ENCODE measurements around the gene DICER1.

The DICER1 gene

GRCh38 chr14:95184413-95184790 lies 27.1 kb upstream of the DICER1 start:
- Histone ChIP-seq H3K27me3 (ENCODE audit: insufficient read depth, low read depth) (no peaks in the 10 kb centered on the region), H3K79me2 (ENCODE audit: insufficient read depth, low read depth) (no peaks in the 10 kb centered on the region), H3K9ac (no peak overlapping the region), H3K4me1 (ENCODE audit: low read depth, poor library complexity, severe bottlenecking) (no peaks in the 10 kb centered on the region), H3K4me2 (no peak overlapping the region), H2AFZ (ENCODE audit: low read depth) (no peak overlapping the region), H3K27ac (no peak overlapping the region), H3K36me3 (ENCODE audit: insufficient read depth) (no peaks in the 10 kb centered on the region), H4K20me1 (ENCODE audit: insufficient read depth) (no peaks in the 10 kb centered on the region), H3K4me3 (IDR thresholded peaks at IDR 0.05; ENCODE audit: insufficient read depth, low read depth, low read length) (no peak overlapping the region)
- no peak for TF ChIP-seq CTCF (conservative IDR thresholded peaks at IDR 0.05; ENCODE audit: low read depth, low read length)

GRCh38 chr14:95183532-95184412 lies 26.4 kb upstream of the DICER1 start:
- Histone ChIP-seq H3K4me3 (IDR thresholded peaks at IDR 0.05; ENCODE audit: insufficient read depth, low read depth, low read length) (no peak overlapping the region), H3K79me2 (ENCODE audit: insufficient read depth, low read depth) (no peaks in the 10 kb centered on the region), H4K20me1 (ENCODE audit: insufficient read depth) (no peaks in the 10 kb centered on the region), H3K36me3 (ENCODE audit: insufficient read depth) (no peaks in the 10 kb centered on the region), H3K4me1 (ENCODE audit: low read depth, poor library complexity, severe bottlenecking) (no peaks in the 10 kb centered on the region), H2AFZ (ENCODE audit: low read depth) (no peak overlapping the region), H3K27ac (no peak overlapping the region), H3K27me3 (ENCODE audit: insufficient read depth, low read depth) (no peaks in the 10 kb centered on the region), H3K4me2 (no peak overlapping the region), H3K9ac (no peak overlapping the region)
- no peak for TF ChIP-seq CTCF (conservative IDR thresholded peaks at IDR 0.05; ENCODE audit: low read depth, low read length)

- H2AFZ ChIP-seq (ENCODE audit: low read depth), result no peak overlapping the region
- H3K36me3 ChIP-seq (ENCODE audit: insufficient read depth), result no peaks in the 10 kb centered on the region
- H3K4me3 ChIP-seq (IDR thresholded peaks at IDR 0.05; ENCODE audit: insufficient read depth, low read depth, low read length), result no peak overlapping the region
- TF ChIP-seq CTCF (conservative IDR thresholded peaks at IDR 0.05; ENCODE audit: low read depth, low read length), result no peak
- no peaks in the 10 kb centered on the region for H3K27me3 ChIP-seq (ENCODE audit: insufficient read depth, low read depth)
- H3K4me1 ChIP-seq (ENCODE audit: low read depth, poor library complexity, severe bottlenecking), result no peaks in the 10 kb centered on the region
- no peak overlapping the region for H3K27ac ChIP-seq
- H3K79me2 ChIP-seq (ENCODE audit: insufficient read depth, low read depth), result no peaks in the 10 kb centered on the region
- no peak overlapping the region for H3K9ac ChIP-seq
- no peak overlapping the region for H3K4me2 ChIP-seq
- H4K20me1 ChIP-seq (ENCODE audit: insufficient read depth), result no peaks in the 10 kb centered on the region
These were observed 25.8 kb upstream of the DICER1 start for GRCh38 chr14:95183082-95183481.

GRCh38 chr14:95182379-95182778 lies 25.1 kb upstream of the DICER1 start:
- no peak overlapping the region for H3K4me2 ChIP-seq
- no peak overlapping the region for H3K9ac ChIP-seq
- H3K27me3 ChIP-seq (ENCODE audit: insufficient read depth, low read depth), result no peaks in the 10 kb centered on the region
- no peak overlapping the region for H3K27ac ChIP-seq
- no peaks in the 10 kb centered on the region for H3K79me2 ChIP-seq (ENCODE audit: insufficient read depth, low read depth)
- H3K4me3 ChIP-seq (IDR thresholded peaks at IDR 0.05; ENCODE audit: insufficient read depth, low read depth, low read length), result no peak overlapping the region
- H4K20me1 ChIP-seq (ENCODE audit: insufficient read depth), result no peaks in the 10 kb centered on the region
- H3K36me3 ChIP-seq (ENCODE audit: insufficient read depth), result no peaks in the 10 kb centered on the region
- H3K4me1 ChIP-seq (ENCODE audit: low read depth, poor library complexity, severe bottlenecking), result no peaks in the 10 kb centered on the region
- TF ChIP-seq CTCF (conservative IDR thresholded peaks at IDR 0.05; ENCODE audit: low read depth, low read length), result no peak
- no peak overlapping the region for H2AFZ ChIP-seq (ENCODE audit: low read depth)

Measured in KMS-11 (cell line).